Activated naive CD8-positive, alpha-beta T cell treated with anti-CD3 and anti-CD28 coated beads, Interleukin-2, amount 50 U/mL, for 16 hours (primary cell): ENCODE results near the gene DST.

Experiments used
- DNase-seq: peaks from one replicate; pipeline ENCODE4 v3.0.0-alpha.2; 2020; ENCODE audit warnings: low read depth, low spot score

The DST gene

GRCh38 chr6:56435754-56436153 is 206.9 kb downstream of the DST start:
- DNase-seq: no peak

- DNase-seq: no peak
These were observed 207.4 kb downstream of the DST start for GRCh38 chr6:56435326-56435725.

- no peak for DNase-seq
These were observed 208.1 kb downstream of the DST start for GRCh38 chr6:56434606-56435005.

GRCh38 chr6:56433119-56433518 is 209.6 kb downstream of the DST start:
- no peak for DNase-seq

- DNase-seq: no peak
These were observed 210.5 kb downstream of the DST start for GRCh38 chr6:56432194-56432593.

- DNase-seq: no peak
These were observed 211.8 kb downstream of the DST start for GRCh38 chr6:56430629-56431600.

- no peak for DNase-seq
These were observed 218.1 kb downstream of the DST start for GRCh38 chr6:56424542-56425083.

GRCh38 chr6:56424064-56424463 is 218.6 kb downstream of the DST start:
- DNase-seq: no peak

GRCh38 chr6:56420296-56420695 is 222.4 kb downstream of the DST start:
- DNase-seq: no peak

- DNase-seq: no peak
These were observed 223.5 kb downstream of the DST start for GRCh38 chr6:56419191-56419590.

- no peak for DNase-seq
These were observed 224.9 kb downstream of the DST start for GRCh38 chr6:56417823-56418222.

GRCh38 chr6:56416247-56416646 is 226.4 kb downstream of the DST start:
- DNase-seq: no peak

GRCh38 chr6:56408976-56409375 is 233.7 kb downstream of the DST start:
- DNase-seq: no peak
